SK-N-SH treated with all-trans-retinoic acid at 6 μM for 48 hours (cell line): ENCODE measurements around the gene TMEM208.

Experiments used
- ARNTL ChIP-seq: fragments of 450-650 bp; formaldehyde crosslinking; IDR thresholded peaks from 2 replicates; pipeline ENCODE4 v1.5.0; 2020; ENCODE audit warnings: low read depth, mild to moderate bottlenecking, moderate library complexity, borderline replicate concordance
- BACH2 ChIP-seq: fragments of 250-450 bp; sonication (Bioruptor Pico); IDR thresholded peaks from 2 replicates; pipeline ENCODE4 v1.9.0; 2021; ENCODE audit warnings: mild to moderate bottlenecking, borderline replicate concordance
- CREB5 ChIP-seq: fragments of 250-450 bp; sonication (Bioruptor Pico); IDR thresholded peaks from 2 replicates; pipeline ENCODE4 v1.5.1; 2020; ENCODE audit warnings: low read depth, mild to moderate bottlenecking, moderate library complexity
- OSR1 ChIP-seq: fragments of 250-450 bp; sonication (Bioruptor Pico); IDR thresholded peaks from 2 replicates; pipeline ENCODE4 v1.8.0; 2022; ENCODE audit warnings: moderate library complexity, mild to moderate bottlenecking, inconsistent platforms
- RARB ChIP-seq: fragments of 250-450 bp; sonication (Bioruptor Pico); IDR thresholded peaks from 2 replicates; pipeline ENCODE4 v1.8.0; 2021; ENCODE audit warnings: mild to moderate bottlenecking, moderate library complexity
- TOX ChIP-seq: fragments of 250-450 bp; sonication (Bioruptor Pico); IDR thresholded peaks from 2 replicates; pipeline ENCODE4 v1.8.0; 2021; ENCODE audit warnings: mild to moderate bottlenecking, moderate library complexity, borderline replicate concordance
- ZFP3 ChIP-seq: fragments of 250-450 bp; sonication (Bioruptor Pico); IDR thresholded peaks from 2 replicates; pipeline ENCODE4 v1.5.0; 2020; ENCODE audit warnings: mild to moderate bottlenecking, moderate library complexity
- ZNF565 ChIP-seq: fragments of 450-650 bp; formaldehyde crosslinking; conservative IDR thresholded peaks from 2 replicates; pipeline ENCODE4 v1.5.0; 2020; ENCODE audit warnings: low read depth, mild to moderate bottlenecking, moderate library complexity

GRCh38 chr16:67234180-67234597 lies 7.3 kb downstream of the TMEM208 start:
- TF ChIP-seq ARNTL (CRISPR knock-in tag) (no peak), CREB5 (CRISPR knock-in tag) (no peak), ZFP3 (CRISPR knock-in tag) (no peak), RARB (CRISPR knock-in tag) (no peak), ZNF565 (no peak), OSR1 (CRISPR knock-in tag) (no peak), BACH2 (no peak), TOX (no peak)
